Keratinocyte (primary cell): ENCODE measurements around the gene ALKBH5. TPM values are rescaled to one million over a fixed set of nuclear protein-coding genes. Genes with fewer than 3 reads are reported as not detected.

Source experiments
- DNase-seq: peaks from one replicate; pipeline ENCODE4 v3.0.0-alpha.2; 2011; ENCODE audit warnings: low read depth, missing footprints, low spot score
- FAIRE-seq: peaks from 2 replicates; lab custom pipeline; 2011; peaks lifted over from hg19 to GRCh38; lab: Jason Lieb, UNC
- H2AFZ ChIP-seq: 2 replicates; pipeline ENCODE4 v1.6.0; 2012; ENCODE audit warnings: low read length, control low read depth, inconsistent platforms; ENCODE audit not compliant: control insufficient read depth
- H3K27ac ChIP-seq: 2 replicates; pipeline ENCODE4 v1.5.1; 2011; ENCODE audit warnings: low read length; ENCODE audit not compliant: control insufficient read depth, insufficient read depth
- H3K27me3 ChIP-seq: 3 replicates; pipeline ENCODE4 v1.6.0; 2011; ENCODE audit warnings: low read length; ENCODE audit not compliant: control insufficient read depth, insufficient read depth; ENCODE audit errors: extremely low read depth
- H3K36me3 ChIP-seq, 2 experiments: 2 replicates in 1 of 2; 3 replicates in 1 of 2; pipeline ENCODE4 v1.5.1; 2011; ENCODE audit warnings: low read length in 2 of 2, mild to moderate bottlenecking in 1 of 2; ENCODE audit not compliant: control insufficient read depth in 2 of 2, insufficient read depth in 2 of 2; ENCODE audit errors: extremely low read depth in 1 of 2
- H3K4me1 ChIP-seq: 3 replicates; pipeline ENCODE4 v1.5.1; 2011; ENCODE audit warnings: low read length; ENCODE audit not compliant: control insufficient read depth, insufficient read depth; ENCODE audit errors: extremely low read depth
- H3K4me2 ChIP-seq: 3 replicates; pipeline ENCODE4 v1.6.0; 2011; ENCODE audit warnings: low read depth, low read length; ENCODE audit not compliant: control insufficient read depth, insufficient read depth; ENCODE audit errors: extremely low read depth
- H3K4me3 ChIP-seq, 3 experiments: fragments of 200-600 bp in 1 of 3; sonication (generic) in 1 of 3; 2 replicates in 2 of 3; 3 replicates in 1 of 3; pipeline ENCODE4 v1.5.1; 2011 to 2016; ENCODE audit warnings: low read length in 3 of 3, mild to moderate bottlenecking in 3 of 3, control low read depth in 2 of 3, inconsistent platforms in 1 of 3, low read depth in 1 of 3, mixed read lengths in 1 of 3, mixed run types in 1 of 3, moderate library complexity in 1 of 3; ENCODE audit not compliant: control insufficient read depth in 2 of 3, insufficient read depth in 2 of 3; ENCODE audit errors: extremely low read depth in 1 of 3
- H3K79me2 ChIP-seq: 2 replicates; pipeline ENCODE4 v1.6.0; 2012; ENCODE audit warnings: low read length; ENCODE audit not compliant: control insufficient read depth, insufficient read depth
- H3K9ac ChIP-seq: 3 replicates; pipeline ENCODE4 v1.6.0; 2011; ENCODE audit warnings: low read length; ENCODE audit not compliant: control insufficient read depth, insufficient read depth; ENCODE audit errors: extremely low read depth
- H3K9me1 ChIP-seq: 3 replicates; pipeline ENCODE4 v1.6.0; 2011; ENCODE audit warnings: low read length; ENCODE audit not compliant: control insufficient read depth, insufficient read depth; ENCODE audit errors: extremely low read depth
- H3K9me3 ChIP-seq: 2 replicates; pipeline ENCODE4 v1.5.1; 2012; ENCODE audit warnings: low read depth, low read length; ENCODE audit not compliant: control insufficient read depth
- H4K20me1 ChIP-seq: 3 replicates; pipeline ENCODE4 v1.6.0; 2011; ENCODE audit warnings: low read length; ENCODE audit not compliant: control insufficient read depth, insufficient read depth; ENCODE audit errors: extremely low read depth
- EZH2 ChIP-seq: IDR thresholded peaks from one replicate; pipeline ENCODE4 v1.6.1; 2012; ENCODE audit warnings: inconsistent platforms, mild to moderate bottlenecking, low read length, moderate library complexity
- dilution Hi-C: fragments of 300-500 bp; cut with MboI; formaldehyde crosslinking; loops from one replicate; pipeline ENCODE4 v1.7.0; 2020; ENCODE audit warnings: low sequenced_read_pairs; ENCODE audit not compliant: extremely low pct_ligation_motif_present
- polyA plus RNA-seq, 5 experiments: library from polyadenylated mRNA; depleted of rRNA in 3 of 5; stranded (reverse) in 3 of 5; stranded (forward) in 1 of 5; unstranded in 1 of 5; fragments of >200 nt; gene quantifications; 1 replicate in 1 of 5; 2 replicates in 3 of 5; 3 replicates in 1 of 5; pipeline versions ENCODE4 v1.2.1 to v1.2.3, GENCODE V29; 2011 to 2012; ENCODE audit warnings: missing spikeins in 2 of 5, low read depth in 1 of 5, low replicate concordance in 1 of 5
- TF ChIP-seq, protein P1 (sequence below), 3 experiments: IDR thresholded peaks in 1 of 3; conservative IDR thresholded peaks in 1 of 3; optimal IDR thresholded peaks in 1 of 3; 2 replicates in 2 of 3; 3 replicates in 1 of 3; pipeline versions ENCODE3 to v1.5.1; 2011; ENCODE audit warnings: low read length in 3 of 3, mild to moderate bottlenecking in 3 of 3, moderate library complexity in 2 of 3, control low read depth in 1 of 3, inconsistent platforms in 1 of 3; ENCODE audit not compliant: insufficient read depth in 2 of 3; ENCODE audit errors: extremely low read depth in 1 of 3

The ALKBH5 gene
- polyA plus RNA-seq, 1 donor (not counting 4 experiments of a cell fraction or from before 2014, with no cell fraction given), result 50.2 TPM

DNA sequence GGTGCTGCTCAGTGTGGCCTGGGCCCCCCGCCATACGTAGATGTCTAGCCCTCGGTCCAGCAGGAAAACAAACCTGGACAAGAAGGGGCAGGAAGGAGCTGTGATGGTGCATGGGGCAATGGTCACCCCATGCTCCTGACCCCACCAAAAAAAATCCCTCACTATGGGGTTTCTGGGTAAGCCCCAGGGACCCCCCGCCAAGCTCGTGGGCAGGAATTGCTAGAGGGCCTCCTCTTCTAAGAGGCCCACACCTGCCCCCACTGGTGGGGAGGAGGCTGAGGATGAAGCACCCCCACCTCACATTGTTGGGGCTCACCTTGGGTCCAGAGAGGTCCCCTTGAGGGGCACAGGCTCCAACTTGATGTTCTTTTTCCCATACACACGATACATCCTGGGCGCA lies 65.2 kb downstream of the ALKBH5 start:
- no peak for TF ChIP-seq EZH2
- TF ChIP-seq, protein P1, sequence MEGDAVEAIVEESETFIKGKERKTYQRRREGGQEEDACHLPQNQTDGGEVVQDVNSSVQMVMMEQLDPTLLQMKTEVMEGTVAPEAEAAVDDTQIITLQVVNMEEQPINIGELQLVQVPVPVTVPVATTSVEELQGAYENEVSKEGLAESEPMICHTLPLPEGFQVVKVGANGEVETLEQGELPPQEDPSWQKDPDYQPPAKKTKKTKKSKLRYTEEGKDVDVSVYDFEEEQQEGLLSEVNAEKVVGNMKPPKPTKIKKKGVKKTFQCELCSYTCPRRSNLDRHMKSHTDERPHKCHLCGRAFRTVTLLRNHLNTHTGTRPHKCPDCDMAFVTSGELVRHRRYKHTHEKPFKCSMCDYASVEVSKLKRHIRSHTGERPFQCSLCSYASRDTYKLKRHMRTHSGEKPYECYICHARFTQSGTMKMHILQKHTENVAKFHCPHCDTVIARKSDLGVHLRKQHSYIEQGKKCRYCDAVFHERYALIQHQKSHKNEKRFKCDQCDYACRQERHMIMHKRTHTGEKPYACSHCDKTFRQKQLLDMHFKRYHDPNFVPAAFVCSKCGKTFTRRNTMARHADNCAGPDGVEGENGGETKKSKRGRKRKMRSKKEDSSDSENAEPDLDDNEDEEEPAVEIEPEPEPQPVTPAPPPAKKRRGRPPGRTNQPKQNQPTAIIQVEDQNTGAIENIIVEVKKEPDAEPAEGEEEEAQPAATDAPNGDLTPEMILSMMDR (optimal IDR thresholded peaks at IDR 0.05 in 1 of 3, IDR thresholded peaks at IDR 0.05 in 1 of 3, conservative IDR thresholded peaks at IDR 0.05 in 1 of 3; ENCODE audit: extremely low read depth in 1 of 3, insufficient read depth in 2 of 3, low read length in 3 of 3), result no peak
- dilution Hi-C loops, result no loop called here
- H3K4me1 ChIP-seq, result peaks cover 27% of the 10 kb centered on the region
- no peak overlapping the region for H3K4me2 ChIP-seq
- no peak for DNase-seq
- FAIRE-seq, result no peak
- H3K79me2 ChIP-seq, result peaks cover 9% of the 10 kb centered on the region
- no peak overlapping the region for H2AFZ ChIP-seq
- no peak overlapping the region for H3K4me3 ChIP-seq
- no peak overlapping the region for H3K9ac ChIP-seq
- no peaks in the 10 kb centered on the region for H3K9me1 ChIP-seq
- no peak overlapping the region for H3K27ac ChIP-seq
- no peaks in the 10 kb centered on the region for H3K27me3 ChIP-seq
- H4K20me1 ChIP-seq, result peaks cover 23% of the 10 kb centered on the region
- no peaks in the 10 kb centered on the region for H3K9me3 ChIP-seq
- H3K36me3 ChIP-seq, result peaks cover 67 to 69% of the 10 kb centered on the region in 2 experiments

DNA sequence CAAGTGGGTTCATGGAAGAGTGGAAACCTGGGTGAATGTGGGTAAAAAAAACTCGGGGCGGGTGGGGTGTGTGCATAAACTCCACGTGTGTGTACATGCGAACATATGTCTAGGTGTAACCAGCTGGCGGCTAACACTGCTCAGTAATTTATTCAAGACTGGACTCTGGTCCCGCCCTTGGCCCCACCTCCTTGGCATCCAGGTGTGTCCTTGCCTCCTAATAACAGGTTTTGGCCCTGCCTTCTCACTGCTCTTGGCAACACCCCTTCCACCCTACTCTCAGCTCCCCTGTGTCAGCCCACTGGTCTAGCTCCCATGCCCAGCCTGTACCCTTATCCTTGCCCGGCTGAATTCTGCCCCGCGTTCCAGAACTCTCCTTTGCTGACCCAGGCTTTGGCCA lies 66.6 kb downstream of the ALKBH5 start:
- FAIRE-seq (peak; percentile 81), DNase-seq (no peak)
- no peak overlapping the region for H2AFZ ChIP-seq
- peaks cover 23% of the 10 kb centered on the region for H4K20me1 ChIP-seq
- no peak overlapping the region for H3K4me2 ChIP-seq
- H3K79me2 ChIP-seq, result peaks cover 22% of the 10 kb centered on the region
- peaks cover 73 to 75% of the 10 kb centered on the region in 2 experiments for H3K36me3 ChIP-seq
- no peaks in the 10 kb centered on the region for H3K27me3 ChIP-seq
- dilution Hi-C loops, result no loop called here
- no peak overlapping the region for H3K27ac ChIP-seq
- H3K4me3 ChIP-seq, result no peak overlapping the region
- TF ChIP-seq, protein P1 (optimal IDR thresholded peaks at IDR 0.05 in 1 of 3, IDR thresholded peaks at IDR 0.05 in 1 of 3, conservative IDR thresholded peaks at IDR 0.05 in 1 of 3; ENCODE audit: extremely low read depth in 1 of 3, insufficient read depth in 2 of 3, low read length in 3 of 3), result no peak
- TF ChIP-seq EZH2, result no peak
- H3K9me3 ChIP-seq, result no peaks in the 10 kb centered on the region
- peaks cover 27% of the 10 kb centered on the region for H3K4me1 ChIP-seq
- no peak overlapping the region for H3K9ac ChIP-seq
- no peaks in the 10 kb centered on the region for H3K9me1 ChIP-seq
